Kidney (tissue), 14 donors: ENCODE measurements around the gene DIP2A. TPM values are rescaled to one million over a fixed set of nuclear protein-coding genes. Genes with fewer than 3 reads are reported as not detected.

Source experiments
- DNase-seq, 5 donors: peaks; one replicate each; pipeline ENCODE4 v3.0.0-alpha.2; 2013 to 2020
- FAIRE-seq: peaks from 2 replicates; lab custom pipeline; 2012; peaks lifted over from hg19 to GRCh38; lab: Jason Lieb, UNC
- H3K27ac ChIP-seq, 2 donors: one replicate each; pipeline ENCODE4 v1.7.0; 2013; ENCODE audit warnings: low read depth in 2 of 2, low read length in 2 of 2, inconsistent platforms in 1 of 2
- H3K27me3 ChIP-seq: one replicate; pipeline ENCODE4 v1.7.1; 2013; ENCODE audit warnings: low read length, inconsistent platforms; ENCODE audit not compliant: control insufficient read depth, insufficient read depth
- H3K36me3 ChIP-seq, 3 donors: one replicate each; pipeline versions ENCODE4 v1.7.0 to v1.7.1; 2013; ENCODE audit warnings: low read length in 3 of 3, control low read depth in 1 of 3, inconsistent platforms in 1 of 3; ENCODE audit not compliant: insufficient read depth in 3 of 3, control insufficient read depth in 2 of 3
- H3K4me1 ChIP-seq, 3 donors: one replicate each; pipeline versions ENCODE4 v1.7.0 to v1.7.1; 2013; ENCODE audit warnings: low read length in 3 of 3, inconsistent platforms in 1 of 3, low read depth in 1 of 3; ENCODE audit not compliant: control insufficient read depth in 2 of 3, insufficient read depth in 2 of 3
- H3K4me3 ChIP-seq, 3 donors: one replicate each; pipeline versions ENCODE4 v1.7.0 to v1.8.1; 2013; ENCODE audit warnings: low read length in 3 of 3, control low read depth in 1 of 3, inconsistent platforms in 1 of 3
- H3K9ac ChIP-seq, 3 donors: one replicate each; pipeline versions ENCODE4 v1.7.0 to v1.7.1; 2013; ENCODE audit warnings: low read length in 3 of 3, control low read depth in 1 of 3, inconsistent platforms in 1 of 3
- H3K9me3 ChIP-seq, 3 donors: one replicate each; pipeline versions ENCODE4 v1.7.0 to v1.7.1; 2013; ENCODE audit warnings: low read length in 3 of 3, control low read depth in 1 of 3, inconsistent platforms in 1 of 3; ENCODE audit not compliant: control insufficient read depth in 2 of 3, insufficient read depth in 1 of 3
- intact Hi-C: fragments of 100-400 bp; cut with DNase I; formaldehyde crosslinking; loops from one replicate; pipeline ENCODE4 v1.11.1; 2022
- polyA plus RNA-seq: library from polyadenylated mRNA; stranded (reverse); fragments of 350-450 nt; fragmentation: Illumina TruSeq; extraction: RNeasy Lipid Tissue Mini Kit (QIAGEN cat#74804); gene quantifications from one replicate; pipeline ENCODE4 v1.2.3, GENCODE V29; 2014; ENCODE audit warnings: low read depth, low replicate concordance; ENCODE audit not compliant: insufficient read depth
- total RNA-seq: library from RNA; stranded (reverse); fragmentation: NEBNext Ultra II Directional; extraction: Animal tissue kit (Norgen Biotek cat#: 25700); gene quantifications from one replicate; pipeline ENCODE4 v1.2.1, GENCODE V29; 2021
- TF ChIP-seq, protein P1 (sequence below): IDR thresholded peaks from 3 replicates; pipeline ENCODE4 v1.5.1; 2012; ENCODE audit warnings: mild to moderate bottlenecking, moderate library complexity, borderline replicate concordance; ENCODE audit not compliant: insufficient read depth; ENCODE audit errors: extremely low read depth
- donor health status: control.
- donor health status: control.
- donor health status: control.
- donor health status: control.
- donor health status: control.
- donor health status: DM: yes; HTN: yes; CAD: no.
- donor health status: Normal renal cell carcinoma (clear cell type).

The DIP2A gene
- total and polyA plus RNA-seq, 2 donors from 2014 or later, result 8.7 to 36.5 TPM

DNA sequence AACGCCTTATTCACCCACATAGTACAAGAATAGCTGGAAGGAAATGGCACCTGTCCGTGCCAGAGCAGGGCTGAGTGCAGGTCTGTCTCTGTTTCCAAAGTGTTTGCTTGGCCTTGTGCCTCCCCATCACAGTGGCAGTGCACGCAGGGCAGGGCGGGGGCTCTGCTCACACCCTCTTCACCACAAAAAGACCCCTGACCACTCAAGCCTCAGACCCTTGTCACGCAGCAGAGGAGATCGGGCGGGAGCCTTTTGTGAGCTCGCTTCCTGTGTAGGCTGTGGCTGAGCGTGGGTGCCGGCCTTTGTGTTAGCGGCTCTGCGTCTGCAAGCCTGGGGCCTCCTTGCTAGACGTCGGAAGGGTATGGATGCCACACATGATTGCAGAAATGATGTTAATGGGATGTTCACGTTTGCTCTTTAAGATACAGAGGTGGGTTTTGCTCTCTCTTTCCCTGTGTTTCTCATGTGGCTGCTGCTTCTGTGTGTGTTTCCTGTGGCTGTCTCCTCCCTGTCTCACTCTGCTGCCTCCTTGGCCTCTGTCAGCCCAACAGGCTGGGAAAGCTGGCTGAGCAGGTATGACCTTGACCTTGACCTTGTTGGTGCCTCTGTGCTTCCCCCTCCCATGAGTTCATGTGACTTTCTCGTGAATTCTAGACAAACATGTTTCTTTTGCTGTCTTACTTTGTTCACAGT, 100.7 kb downstream of the DIP2A start:
- Histone ChIP-seq H3K27ac (peak overlapping the region in 1 of 2 donors; percentile 42), H3K4me3 (no peak overlapping the region), H3K9ac (no peak overlapping the region), H3K9me3 (no peaks in the 10 kb centered on the region), H3K27me3 (no peaks in the 10 kb centered on the region), H3K4me1 (peaks cover 0 to 3% (median 0%) of the 10 kb centered on the region in 3 donors), H3K36me3 (peaks cover 2 to 42% (median 25%) of the 10 kb centered on the region in 3 donors)
- TF ChIP-seq, protein P1, sequence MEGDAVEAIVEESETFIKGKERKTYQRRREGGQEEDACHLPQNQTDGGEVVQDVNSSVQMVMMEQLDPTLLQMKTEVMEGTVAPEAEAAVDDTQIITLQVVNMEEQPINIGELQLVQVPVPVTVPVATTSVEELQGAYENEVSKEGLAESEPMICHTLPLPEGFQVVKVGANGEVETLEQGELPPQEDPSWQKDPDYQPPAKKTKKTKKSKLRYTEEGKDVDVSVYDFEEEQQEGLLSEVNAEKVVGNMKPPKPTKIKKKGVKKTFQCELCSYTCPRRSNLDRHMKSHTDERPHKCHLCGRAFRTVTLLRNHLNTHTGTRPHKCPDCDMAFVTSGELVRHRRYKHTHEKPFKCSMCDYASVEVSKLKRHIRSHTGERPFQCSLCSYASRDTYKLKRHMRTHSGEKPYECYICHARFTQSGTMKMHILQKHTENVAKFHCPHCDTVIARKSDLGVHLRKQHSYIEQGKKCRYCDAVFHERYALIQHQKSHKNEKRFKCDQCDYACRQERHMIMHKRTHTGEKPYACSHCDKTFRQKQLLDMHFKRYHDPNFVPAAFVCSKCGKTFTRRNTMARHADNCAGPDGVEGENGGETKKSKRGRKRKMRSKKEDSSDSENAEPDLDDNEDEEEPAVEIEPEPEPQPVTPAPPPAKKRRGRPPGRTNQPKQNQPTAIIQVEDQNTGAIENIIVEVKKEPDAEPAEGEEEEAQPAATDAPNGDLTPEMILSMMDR, result no peak
- intact Hi-C loops, result no loop called here
- no peak for FAIRE-seq
- peak in 2 of 5 donors; percentile 42 to 55 for DNase-seq

DNA sequence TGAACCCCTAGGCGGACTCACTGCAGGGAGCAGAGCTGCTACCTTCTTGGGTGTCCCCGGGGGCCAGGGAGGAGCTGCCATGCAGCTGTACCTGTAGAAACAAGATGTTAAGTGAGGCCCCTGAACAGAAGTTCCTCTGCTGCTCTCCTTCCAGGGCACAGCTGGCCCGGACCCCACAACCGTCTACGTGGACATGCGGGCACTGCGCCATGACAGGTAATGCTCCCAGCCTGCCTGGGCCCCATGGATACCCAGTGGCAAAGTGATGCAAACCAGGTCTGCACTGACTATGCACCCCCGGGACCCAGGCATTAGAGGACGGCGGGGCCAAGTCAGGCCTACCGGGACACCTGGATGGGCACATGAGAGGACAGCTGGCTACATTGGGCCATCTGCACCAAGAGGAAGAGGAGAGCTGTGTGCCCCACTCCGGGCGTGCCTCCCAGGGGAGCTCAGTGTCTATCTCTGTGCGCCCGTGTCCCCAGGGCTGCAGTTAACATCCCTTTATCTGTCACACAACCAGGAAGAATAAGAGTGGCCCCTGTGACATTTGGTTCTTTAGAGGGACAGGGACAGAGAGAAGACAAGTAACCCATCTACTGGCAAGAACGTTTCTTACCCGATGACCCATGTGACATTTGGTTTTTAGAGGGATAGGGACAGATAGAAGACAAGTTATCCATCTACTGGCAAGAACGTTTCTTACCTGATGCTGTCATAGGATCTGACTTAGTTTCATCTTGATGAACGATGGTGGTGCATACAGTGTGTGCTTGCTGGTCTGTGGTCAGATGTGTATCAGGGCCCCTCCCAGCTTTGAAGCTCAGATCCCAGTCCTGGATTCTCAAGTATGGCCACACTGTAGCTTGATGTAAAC, 102.1 kb downstream of the DIP2A start:
- Histone ChIP-seq H3K4me1 (peaks cover 0 to 3% (median 0%) of the 10 kb centered on the region in 3 donors), H3K36me3 (peaks cover 2 to 50% (median 29%) of the 10 kb centered on the region in 3 donors), H3K27ac (no peak overlapping the region), H3K27me3 (no peaks in the 10 kb centered on the region), H3K9me3 (no peaks in the 10 kb centered on the region), H3K9ac (no peak overlapping the region), H3K4me3 (no peak overlapping the region)
- intact Hi-C loops, result no loop called here
- no peak for DNase-seq
- TF ChIP-seq, protein P1, result no peak
- no peak for FAIRE-seq

DNA sequence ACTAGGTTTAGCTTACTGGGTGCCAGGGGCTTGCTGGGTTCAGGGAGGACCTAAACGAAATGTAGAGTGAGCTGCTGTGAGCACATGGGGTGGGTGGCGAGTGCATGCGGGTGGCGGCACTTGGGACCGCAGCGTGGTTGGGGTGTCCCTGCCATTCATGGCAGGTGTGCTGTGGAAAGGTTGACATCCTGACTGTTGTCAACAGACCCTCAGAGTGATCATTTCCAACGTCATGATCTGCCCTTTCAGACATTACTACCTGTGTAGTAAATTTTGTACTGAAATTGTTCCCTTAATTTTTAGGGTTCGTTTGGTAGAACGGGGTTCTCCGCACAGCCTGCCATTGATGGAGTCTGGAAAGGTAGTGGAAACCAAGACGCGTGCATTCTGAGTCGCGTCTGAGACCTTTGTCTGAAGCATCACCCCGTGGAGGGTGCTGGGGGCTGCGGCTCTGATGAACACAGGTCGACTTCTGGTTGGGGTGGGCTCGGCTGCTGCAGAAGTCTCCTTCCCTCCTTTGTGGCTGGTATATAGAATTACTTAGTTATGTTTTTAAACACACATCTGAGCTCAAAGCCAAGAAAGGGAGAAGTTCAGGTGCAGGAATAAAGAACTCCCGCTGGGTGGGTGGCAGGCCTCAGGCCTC, 102.9 kb downstream of the DIP2A start:
- TF ChIP-seq, protein P1, result no peak
- Histone ChIP-seq H3K27ac (no peak overlapping the region), H3K9me3 (no peaks in the 10 kb centered on the region), H3K36me3 (peaks cover 0 to 54% (median 33%) of the 10 kb centered on the region in 3 donors), H3K27me3 (no peaks in the 10 kb centered on the region), H3K4me3 (no peak overlapping the region), H3K4me1 (peaks cover 0 to 3% (median 0%) of the 10 kb centered on the region in 3 donors), H3K9ac (no peak overlapping the region)
- no peak for DNase-seq
- intact Hi-C loops, result no loop called here
- FAIRE-seq, result no peak
